C4-2B (cell line): ENCODE measurements around the gene CSRNP3.

Experiments used
- CTCF ChIP-seq: fragments of 450-650 bp; conservative IDR thresholded peaks from 2 replicates; pipeline ENCODE4 v1.5.1; 2017; ENCODE audit warnings: mild to moderate bottlenecking
- ZFX ChIP-seq: fragments of 450-650 bp; IDR thresholded peaks from 2 replicates; pipeline ENCODE4 v1.6.1; 2017

GRCh38 chr2:165431014-165431413, 38.5 kb upstream of the CSRNP3 start:
- TF ChIP-seq CTCF (no peak), ZFX (no peak)
